Measurements from ENCODE around the gene CFAP20DC.
"Not testable (repeated sequence)": the region's sequence is repeated elsewhere in the genome, so short reads cannot be mapped to it uniquely, and the experiment has no call there.

CFAP20DC gene

GRCh38 chr3:59049671-59050331 lies at the start of gene CFAP20DC:
TSS of gene CFAP20DC (minus strand) at chr3:59050025. CDS start at chr3:59049631, 394 bp downstream.
- DNase-seq = peak; percentile 81

- DNase-seq = not testable (repeated sequence)
Measured at GRCh38 chr3:59098516-59098915, 48.7 kb upstream of the CFAP20DC start.

- no peak for DNase-seq
Measured at GRCh38 chr3:59094446-59094845, 44.6 kb upstream of the CFAP20DC start.

GRCh38 chr3:59093521-59093920 lies 43.7 kb upstream of the CFAP20DC start:
- no peak for DNase-seq

- no peak for DNase-seq
Measured at GRCh38 chr3:59088761-59089160, 38.9 kb upstream of the CFAP20DC start.

GRCh38 chr3:59085976-59086375 lies 36.2 kb upstream of the CFAP20DC start:
- DNase-seq = no peak

GRCh38 chr3:59084583-59084982 lies 34.8 kb upstream of the CFAP20DC start:
- no peak for DNase-seq

GRCh38 chr3:59082106-59082505 lies 32.3 kb upstream of the CFAP20DC start:
- no peak for DNase-seq

GRCh38 chr3:59081071-59081470 lies 31.2 kb upstream of the CFAP20DC start:
- no peak for DNase-seq

- DNase-seq = no peak
Measured at GRCh38 chr3:59079962-59080361, 30.1 kb upstream of the CFAP20DC start.

- DNase-seq = no peak
Measured at GRCh38 chr3:59074764-59075163, 24.9 kb upstream of the CFAP20DC start.

GRCh38 chr3:59072681-59073080 lies 22.9 kb upstream of the CFAP20DC start:
- no peak for DNase-seq

- no peak for DNase-seq
Measured at GRCh38 chr3:59069838-59070237, 20.0 kb upstream of the CFAP20DC start.

GRCh38 chr3:59065240-59065639 lies 15.4 kb upstream of the CFAP20DC start:
- no peak for DNase-seq

- DNase-seq = no peak
Measured at GRCh38 chr3:59064728-59065127, 14.9 kb upstream of the CFAP20DC start.

- DNase-seq = no peak
Measured at GRCh38 chr3:59064276-59064675, 14.5 kb upstream of the CFAP20DC start.

GRCh38 chr3:59056706-59057105 lies 6.9 kb upstream of the CFAP20DC start:
- DNase-seq = no peak

GRCh38 chr3:59052803-59053411 lies 3.1 kb upstream of the CFAP20DC start:
- no peak for DNase-seq

GRCh38 chr3:59050811-59051414 lies 1.1 kb upstream of the CFAP20DC start:
- not testable (repeated sequence) for DNase-seq

- DNase-seq = no peak
Measured at GRCh38 chr3:59046839-59047238, 3.0 kb downstream of the CFAP20DC start.

GRCh38 chr3:59043391-59043790 lies 6.4 kb downstream of the CFAP20DC start:
- DNase-seq = no peak

GRCh38 chr3:59040902-59041301 lies 8.9 kb downstream of the CFAP20DC start:
- no peak for DNase-seq

- no peak for DNase-seq
Measured at GRCh38 chr3:59027607-59028006, 22.2 kb downstream of the CFAP20DC start.

- DNase-seq = no peak
Measured at GRCh38 chr3:59023612-59024011, 26.2 kb downstream of the CFAP20DC start.

- DNase-seq = no peak
Measured at GRCh38 chr3:59017617-59017984, 32.2 kb downstream of the CFAP20DC start.
